HTERT RPE-1 (cell line): ENCODE results near the gene EXOC4.

Experiments
- in situ Hi-C: fragments of 300-500 bp; cut with MboI; formaldehyde crosslinking; loops from 4 replicates; pipeline ENCODE4 v1.14.3; 2020; ENCODE audit warnings: low sequenced_read_pairs

Gene EXOC4

DNA sequence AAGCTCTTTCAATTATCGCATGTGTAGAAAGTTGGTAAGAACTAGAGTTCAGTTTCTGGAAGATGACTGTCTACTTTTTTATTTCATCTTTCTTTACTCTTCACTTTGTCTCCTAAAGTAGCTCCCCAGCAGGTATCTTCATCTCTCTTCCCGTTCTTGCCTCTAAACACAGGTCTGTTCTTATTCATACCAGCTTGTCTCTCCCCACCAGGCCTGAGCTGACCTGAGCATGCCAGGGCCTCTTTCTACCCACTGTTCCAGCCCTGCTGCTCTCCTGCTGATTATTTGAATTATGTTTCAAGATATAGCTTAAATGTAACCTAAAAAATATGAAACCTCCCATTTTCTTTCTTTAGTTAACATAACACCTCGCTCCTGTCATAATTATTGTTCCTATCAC, 488.2 kb downstream of the EXOC4 start:
- in situ Hi-C loops: no loop called here

DNA sequence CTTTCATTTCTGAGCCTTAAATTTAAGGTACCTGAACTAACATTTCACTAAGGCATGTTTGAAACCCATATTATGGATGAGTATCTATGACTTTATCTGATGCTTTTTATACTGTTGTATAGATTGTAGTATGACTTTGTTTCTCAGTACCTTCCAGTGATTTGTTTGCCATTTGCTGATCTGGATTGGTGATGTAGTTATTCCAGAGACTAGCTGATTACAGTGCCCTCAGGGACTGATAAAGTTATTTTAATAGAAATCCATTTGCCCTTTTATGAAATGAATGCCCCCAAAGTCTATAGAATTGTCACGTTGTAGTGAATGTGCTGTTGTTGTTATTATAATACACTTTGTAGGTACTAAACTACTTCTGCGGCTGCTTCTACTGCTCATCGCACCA, 488.8 kb downstream of the EXOC4 start:
- in situ Hi-C loops: no loop called here

DNA sequence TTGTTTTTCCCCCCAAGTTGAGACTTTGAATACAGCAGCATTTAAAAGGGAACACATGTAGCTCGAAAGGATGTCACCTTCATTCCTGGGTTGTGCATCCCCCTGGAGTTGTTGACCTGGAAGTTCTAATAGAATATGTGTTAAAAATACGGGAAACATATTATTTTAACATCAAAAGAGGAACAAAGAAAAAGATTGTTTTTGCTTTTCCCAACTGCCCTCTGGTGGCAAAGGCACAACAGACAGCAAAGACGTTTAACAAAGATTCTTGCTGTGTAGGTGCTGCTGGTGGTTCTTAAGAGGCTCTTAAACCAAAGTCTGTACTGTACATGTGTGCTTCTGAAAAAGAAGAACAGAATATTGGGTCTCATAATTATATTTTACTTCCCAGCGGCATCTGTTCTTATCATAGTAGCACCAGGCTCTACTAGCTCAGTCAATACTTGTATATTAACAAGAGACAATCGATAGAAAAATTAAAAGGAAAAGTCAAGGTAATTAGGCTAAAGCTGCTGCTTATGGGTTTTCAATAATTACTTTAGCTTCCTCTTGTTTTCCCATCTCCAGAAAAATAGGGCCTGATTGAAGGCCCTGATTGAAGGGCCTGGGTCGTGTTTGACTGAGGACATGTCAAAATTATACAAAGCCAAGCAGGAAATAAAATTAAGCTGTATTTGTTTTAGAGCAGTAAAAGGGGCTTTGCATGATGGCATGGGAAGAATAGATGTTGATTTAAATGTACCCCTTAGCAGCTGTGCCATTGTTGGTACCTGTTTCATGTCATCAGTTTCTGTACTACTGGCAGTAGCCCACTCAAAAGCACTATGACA, 490.0 kb downstream of the EXOC4 start:
- in situ Hi-C loops: no loop called here

DNA sequence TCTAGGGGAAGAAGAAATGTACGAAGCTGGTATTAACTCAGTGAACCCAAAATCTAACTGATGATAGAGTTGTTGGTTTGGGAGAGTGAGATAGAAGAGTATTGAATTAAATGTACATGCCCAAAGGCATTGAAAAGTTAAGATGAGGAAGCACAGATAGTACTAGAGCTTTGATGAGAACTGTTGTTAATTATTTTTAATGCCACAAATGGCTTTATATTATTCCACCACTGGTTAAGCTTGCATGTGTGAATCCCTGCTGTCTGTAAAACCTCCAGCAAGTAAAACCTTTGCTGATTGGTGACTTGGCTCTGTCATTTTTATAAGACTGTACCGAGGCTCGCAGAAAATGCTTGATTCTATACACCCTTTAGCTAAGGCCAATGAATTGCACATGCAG, 491.6 kb downstream of the EXOC4 start:
- in situ Hi-C loops: no loop called here

DNA sequence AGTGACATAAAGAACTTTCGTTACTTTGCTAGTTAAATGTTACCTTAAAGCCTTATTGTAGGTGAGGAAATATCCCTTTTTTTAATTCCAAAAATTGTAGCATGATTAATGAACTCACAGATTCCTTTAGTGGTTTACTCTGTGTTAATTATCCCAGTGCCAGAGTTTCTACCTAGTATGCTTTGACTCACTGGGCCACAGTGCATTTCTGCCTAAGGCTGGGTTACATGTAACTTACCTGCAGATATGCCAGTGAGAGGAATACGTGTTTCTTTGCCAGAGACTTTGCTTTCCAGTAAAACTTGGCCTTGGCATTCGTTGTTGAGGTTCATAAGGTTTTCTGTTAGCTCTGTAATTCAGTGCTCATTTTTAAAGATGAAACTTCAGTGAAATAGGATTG, 493.4 kb downstream of the EXOC4 start:
- in situ Hi-C loops: no loop called here

DNA sequence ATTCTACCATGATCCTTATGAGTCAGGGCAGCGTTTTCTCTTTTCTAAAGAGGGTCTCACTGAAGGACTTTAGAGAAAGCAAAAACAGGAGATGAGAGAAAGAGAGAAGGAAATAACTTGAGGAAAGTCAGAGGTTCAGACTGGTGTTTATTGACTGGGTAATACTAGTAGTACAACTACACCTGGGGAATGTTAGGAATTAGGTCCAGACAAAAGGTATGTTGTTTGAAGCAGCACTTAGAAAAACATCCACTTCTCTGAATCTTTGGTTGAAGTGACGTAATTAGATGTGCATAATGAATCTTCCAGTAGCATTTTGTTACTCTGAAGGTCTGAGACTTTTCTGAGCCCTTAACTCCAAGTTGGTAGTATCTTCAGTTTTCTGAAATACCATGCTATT, 494.0 kb downstream of the EXOC4 start:
- in situ Hi-C loops: no loop called here

DNA sequence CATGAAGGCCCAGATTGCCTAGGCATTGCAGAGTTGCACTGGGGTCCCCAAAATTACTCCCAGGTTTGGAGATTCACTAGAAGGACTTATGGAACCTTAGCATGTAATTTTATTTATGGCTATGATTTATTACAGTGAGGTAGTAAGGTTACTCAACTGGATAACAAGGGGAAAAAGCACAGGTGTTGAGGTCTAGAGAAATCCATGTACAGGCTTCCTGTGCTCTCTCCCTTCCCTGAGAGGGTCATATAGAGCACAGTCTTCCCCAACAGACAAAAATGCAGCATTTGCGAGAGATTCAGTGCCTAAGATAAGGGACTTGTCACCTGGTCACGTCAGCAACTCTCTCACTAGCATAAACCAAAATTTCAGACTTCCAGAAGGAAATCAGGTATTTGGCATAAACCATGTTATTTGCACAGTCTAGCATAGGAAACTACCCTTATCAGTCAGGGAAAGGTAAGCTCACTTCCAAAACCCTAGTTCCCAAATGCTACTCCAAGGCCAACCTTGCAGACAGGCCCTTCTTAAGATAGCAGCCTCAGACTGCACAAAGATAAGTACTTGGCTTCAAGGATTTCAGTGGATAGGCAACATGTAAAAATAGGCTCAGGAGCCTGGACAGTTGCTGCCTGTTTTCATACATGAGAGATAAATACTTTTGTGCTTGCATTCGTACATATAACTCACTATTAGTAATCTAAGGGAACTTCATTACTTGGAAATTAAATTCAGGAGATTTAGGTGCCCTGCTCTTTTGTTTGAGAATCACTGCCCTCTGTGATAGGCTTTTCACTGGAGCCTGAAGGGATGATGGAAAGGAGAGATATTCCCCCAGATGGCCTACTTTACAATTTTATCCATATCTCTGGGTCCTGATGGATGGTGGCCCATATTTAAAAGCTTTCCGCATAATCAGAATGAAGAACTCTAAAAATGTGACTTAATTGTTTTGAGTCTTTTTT, 495.8 kb downstream of the EXOC4 start:
- in situ Hi-C loops: no loop called here

DNA sequence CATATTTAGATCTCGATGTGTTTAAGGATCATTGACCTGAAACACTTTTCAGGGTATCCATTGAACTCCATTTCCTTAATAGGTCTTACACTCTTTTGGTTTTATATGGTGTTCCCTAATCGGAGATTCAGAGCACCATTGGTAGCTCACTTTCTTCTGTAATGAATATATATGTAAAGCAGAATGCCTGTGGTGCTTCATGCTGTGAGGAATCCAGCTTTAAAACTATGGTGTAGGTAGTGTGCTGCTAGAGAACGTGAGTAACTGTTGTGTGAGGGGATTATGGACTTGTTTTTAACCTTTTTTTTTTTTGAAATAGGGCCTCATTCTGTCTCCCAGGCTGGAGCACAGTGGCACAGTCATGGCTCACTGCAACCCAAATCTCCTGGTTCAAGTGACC, 497.4 kb downstream of the EXOC4 start:
- in situ Hi-C loops: no loop called here

DNA sequence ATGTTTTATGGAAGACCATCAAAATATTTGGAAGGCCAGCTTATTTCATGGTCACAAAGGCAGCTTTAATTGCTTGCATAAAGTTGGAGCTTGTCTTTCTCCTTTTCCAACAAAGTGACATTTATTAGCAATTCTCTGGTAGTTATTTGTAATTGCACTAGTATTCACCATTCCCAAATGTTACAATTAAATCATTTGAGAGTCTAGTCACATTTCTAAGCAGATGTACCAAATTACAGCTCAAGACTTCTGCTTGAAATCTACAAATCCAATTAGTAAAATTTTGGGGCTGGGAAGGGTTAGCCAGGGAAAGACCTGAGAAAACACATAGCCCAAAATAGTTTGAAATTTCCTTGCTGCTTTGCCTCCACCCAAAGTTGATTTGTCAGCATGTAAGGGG, 498.2 kb downstream of the EXOC4 start:
- in situ Hi-C loops: no loop called here

DNA sequence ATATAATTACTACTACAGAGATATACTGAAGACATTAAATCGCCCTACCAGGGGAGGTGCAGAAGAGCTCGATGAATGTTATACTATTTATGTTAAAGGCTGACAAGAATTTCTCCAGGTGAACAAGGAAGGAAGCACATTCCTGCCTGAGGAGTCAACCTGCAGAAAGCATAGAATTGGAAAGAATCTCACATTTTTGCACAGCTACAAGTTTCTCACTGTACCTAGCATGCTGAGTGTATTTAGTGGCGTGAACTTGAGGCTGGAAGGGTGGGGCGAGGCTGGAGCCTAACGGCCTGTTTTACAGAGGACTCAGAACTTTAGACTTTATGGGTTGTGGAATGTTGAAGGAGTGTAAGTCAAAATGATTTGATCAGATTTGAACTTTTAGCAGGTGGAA, 500.6 kb downstream of the EXOC4 start:
- in situ Hi-C loops: no loop called here

DNA sequence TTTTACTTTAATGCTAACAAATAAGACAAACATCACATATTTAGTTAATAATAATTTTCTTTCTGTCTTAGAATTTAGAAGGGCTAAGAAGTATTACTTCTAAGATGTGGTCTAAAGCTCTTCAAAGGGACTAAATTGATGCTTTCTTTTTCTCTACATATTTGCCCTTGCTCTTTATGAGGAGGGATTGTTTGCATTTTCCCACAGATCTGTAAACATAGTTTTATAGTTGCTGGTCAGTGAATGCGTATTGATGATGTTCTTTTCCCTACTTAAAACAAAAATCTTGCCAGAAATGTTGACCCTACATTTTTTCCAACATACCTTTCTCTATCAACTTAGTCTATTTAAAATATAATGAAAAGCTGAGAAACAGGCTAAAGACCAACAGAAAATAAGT, 501.8 kb downstream of the EXOC4 start:
- in situ Hi-C loops: no loop called here

DNA sequence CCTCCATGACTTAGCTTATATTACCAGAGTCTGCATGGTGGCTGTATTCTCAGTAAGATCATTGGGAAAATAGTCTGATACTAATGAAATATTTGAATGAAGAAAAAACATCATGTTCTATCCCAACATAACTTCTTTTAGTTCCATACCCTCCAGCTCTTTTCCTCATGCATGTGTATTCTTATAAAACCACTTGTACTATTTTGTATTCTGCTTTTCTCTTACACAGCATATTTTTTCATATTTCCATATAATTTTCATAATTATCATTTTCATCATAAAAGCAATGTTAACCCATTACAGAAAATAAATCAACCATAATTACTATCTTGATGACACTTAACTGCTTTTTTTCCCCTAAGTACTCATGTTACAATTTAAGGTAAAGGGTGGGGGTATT, 503.0 kb downstream of the EXOC4 start:
- in situ Hi-C loops: no loop called here

DNA sequence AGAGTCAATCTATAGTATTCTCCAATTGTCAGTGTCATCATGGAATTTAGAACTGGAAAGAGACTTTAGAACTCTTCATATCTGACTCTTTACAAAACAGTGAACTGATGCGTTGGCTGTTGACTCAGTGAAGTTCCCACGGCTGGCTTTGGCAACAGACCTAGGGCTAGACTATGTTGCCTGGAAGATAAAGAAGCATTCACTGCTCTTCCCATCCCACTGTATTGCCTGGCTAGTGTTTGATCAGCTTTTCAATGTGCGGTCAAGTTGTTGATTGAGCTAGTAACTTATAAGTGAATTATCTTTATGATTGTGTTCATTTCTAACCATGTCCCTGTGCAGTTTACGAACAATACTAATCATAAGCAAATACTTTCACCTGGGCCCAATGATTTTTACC, 508.6 kb downstream of the EXOC4 start:
- in situ Hi-C loops: no loop called here

DNA sequence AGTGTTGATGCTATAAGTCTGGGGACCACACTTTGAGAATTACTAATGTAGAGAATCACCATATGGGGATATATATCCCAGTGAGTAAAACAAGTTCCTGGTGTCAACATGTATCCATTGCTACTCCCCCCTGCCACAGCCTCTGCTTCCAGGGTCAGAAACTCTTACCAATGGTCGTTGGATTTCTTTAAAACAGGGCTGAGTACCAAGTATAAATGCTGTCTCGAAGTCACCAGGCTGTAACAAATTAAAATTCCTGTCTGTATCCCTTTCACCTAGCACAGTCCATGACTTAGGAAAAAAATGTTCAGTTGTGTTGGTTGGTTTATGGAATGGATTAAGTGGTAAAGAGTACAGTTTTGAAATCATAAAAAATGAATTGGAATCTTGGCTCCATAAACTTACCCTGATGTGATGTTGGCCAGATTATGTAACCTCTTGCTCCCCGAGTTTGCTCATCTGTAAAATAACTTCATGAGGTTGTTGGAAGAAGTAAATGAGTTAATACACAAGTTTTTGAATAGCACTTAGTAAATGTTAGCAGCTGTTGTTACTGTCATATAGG, 510.3 kb downstream of the EXOC4 start:
- in situ Hi-C loops: no loop called here

DNA sequence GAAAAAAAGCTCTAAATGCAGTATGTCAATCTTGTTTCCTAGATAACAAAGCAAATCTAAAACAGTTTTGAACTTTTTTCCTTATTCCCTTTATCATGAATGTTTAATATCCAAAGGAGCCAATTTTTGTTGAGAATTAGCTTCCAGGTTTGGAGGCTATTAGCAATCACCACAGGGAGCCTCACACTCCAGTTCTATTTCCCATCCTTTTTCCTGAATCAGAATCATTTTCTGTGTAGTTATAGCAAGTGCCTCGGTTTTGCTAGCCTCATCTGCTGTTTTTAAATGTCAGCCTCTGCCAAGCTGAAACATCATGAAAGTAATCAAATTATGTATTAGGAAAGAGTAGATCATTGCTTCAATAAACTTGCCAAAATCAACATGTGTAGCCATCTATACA, 516.8 kb downstream of the EXOC4 start:
- in situ Hi-C loops: no loop called here

DNA sequence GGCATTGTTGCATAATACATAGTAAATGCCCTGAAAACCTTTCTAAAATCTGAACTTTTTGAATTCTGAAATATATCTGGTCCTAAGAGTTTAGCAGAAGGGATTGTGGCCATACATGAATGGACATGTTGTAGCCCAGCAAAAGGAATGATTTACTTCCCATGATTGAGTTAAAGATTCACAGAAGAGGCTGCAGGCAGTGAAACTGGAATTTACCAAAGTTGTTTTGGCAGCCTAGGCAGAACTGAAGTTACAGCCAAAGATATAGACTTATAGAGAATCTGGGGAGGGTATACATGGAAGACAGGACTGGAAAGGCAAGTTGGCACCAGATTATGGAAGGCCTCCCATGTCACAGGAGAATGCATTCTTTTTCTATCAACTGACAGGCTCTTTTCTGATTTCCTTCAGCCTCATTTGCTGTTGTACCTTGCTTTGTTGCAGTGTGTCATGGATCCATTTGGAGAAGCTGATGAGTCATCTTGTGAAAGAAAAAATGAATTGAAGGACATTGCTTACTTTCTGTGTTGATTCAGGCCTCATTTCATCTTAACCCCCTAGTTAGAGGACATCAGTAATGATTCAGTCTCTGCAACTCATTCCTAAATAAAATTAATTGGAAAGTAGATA, 518.1 kb downstream of the EXOC4 start:
- in situ Hi-C loops: no loop called here

DNA sequence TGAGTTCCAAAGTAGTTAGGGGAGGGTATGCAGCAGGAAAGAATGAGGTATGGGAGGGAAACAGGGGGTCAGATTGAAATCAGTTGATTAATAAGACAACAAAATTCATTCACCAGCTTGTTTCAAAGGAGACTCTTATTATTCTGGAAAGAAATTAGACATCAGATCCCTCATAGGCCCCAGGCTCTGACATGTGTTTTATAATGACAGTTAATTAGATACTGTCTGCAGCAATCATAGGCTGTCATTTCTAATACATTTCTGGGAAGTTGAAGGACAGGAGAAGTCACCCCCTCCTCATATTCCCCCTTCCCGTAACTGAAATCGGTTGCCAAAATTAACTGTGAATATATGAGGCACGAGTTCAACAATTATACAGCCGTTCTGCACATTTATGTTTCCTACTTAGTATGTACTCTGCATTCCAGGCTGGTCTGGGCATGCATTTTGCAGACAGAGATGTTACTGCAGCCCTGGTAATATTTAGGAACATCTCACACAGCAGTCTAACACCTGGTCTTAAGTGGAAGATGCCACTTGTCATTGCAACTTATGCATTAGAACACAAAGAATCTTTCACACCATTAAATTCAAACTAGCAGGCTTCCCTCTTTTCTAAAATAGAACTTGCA, 519.0 kb downstream of the EXOC4 start:
- in situ Hi-C loops: no loop called here

DNA sequence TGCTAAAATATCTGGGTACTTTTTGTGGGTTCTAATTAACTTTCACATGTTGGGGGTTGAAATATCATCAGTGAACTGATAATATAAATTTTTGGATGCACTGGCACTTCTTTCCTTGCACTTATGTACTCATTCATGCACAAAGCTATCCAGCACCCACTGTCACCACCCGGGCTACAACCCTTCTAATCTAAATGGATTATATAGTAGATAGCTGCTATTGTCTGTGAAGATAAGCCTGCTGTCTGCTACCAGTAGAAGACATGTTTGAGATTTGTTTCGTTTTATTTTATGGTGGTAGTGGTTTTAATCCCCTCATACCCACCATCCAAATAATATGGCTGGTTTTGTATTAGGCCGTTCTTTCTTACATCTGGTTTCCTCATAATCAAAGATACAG, 520.7 kb downstream of the EXOC4 start:
- in situ Hi-C loops: no loop called here

DNA sequence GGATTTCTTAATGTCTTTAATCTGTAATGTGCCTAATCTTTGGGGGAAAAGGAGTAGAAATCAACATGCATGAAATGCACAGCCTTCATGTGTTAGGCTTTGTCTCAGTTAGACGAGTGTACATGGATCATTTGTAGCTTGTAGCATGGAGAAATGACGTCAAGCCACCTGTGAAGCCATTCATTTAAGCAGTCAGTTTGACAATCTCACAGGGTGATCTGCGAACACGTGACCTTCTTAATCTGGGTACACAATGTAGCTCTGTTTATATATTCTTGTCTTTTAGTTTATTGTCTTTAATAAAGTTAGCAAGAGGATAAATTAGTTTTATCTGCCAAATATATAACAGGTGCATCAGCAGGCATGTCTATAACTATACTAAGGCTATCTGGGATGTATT, 522.3 kb downstream of the EXOC4 start:
- in situ Hi-C loops: no loop called here

DNA sequence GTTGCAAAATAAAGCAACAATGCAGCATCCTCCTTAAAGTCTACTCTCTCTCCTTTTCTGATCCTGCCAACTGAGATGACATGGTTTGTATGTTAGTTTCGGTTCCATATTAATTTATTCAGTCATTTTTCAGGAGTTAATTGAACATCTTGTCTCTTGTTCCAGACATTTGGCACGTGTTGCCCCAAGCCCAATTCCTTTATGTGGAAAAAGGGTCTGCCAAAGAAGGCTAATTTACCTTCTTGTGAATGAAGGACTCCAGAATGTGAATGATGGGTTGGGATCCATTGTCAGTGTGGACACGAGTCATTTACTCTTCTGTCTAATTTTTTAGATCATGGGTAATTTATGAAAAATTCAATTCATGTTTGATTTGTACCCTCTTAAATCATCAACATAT, 523.4 kb downstream of the EXOC4 start:
- in situ Hi-C loops: no loop called here

DNA sequence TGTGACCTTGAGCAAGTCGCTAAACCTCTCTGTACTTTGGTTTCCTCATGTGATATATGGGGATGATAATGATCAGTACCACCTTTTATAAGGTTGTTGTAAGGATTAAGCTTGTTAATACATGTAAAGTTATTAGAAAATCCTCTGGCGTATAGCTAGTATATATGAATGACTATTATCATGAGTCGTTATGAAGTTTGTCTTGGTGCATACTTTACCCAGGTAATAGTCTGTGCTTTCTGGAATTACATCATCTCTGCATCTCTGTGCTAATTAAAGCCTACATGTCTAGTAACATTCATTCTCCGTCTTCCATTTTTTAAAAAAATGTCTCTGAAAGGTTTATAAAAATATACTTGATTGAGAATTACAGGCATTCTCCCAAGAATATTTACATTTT, 524.8 kb downstream of the EXOC4 start:
- in situ Hi-C loops: no loop called here
